ENCODE results near the gene KIF13A.

Gene KIF13A

GRCh38 chr6:17885889-17886576, 101.4 kb downstream of the KIF13A start:
- TF ChIP-seq, protein P1, sequence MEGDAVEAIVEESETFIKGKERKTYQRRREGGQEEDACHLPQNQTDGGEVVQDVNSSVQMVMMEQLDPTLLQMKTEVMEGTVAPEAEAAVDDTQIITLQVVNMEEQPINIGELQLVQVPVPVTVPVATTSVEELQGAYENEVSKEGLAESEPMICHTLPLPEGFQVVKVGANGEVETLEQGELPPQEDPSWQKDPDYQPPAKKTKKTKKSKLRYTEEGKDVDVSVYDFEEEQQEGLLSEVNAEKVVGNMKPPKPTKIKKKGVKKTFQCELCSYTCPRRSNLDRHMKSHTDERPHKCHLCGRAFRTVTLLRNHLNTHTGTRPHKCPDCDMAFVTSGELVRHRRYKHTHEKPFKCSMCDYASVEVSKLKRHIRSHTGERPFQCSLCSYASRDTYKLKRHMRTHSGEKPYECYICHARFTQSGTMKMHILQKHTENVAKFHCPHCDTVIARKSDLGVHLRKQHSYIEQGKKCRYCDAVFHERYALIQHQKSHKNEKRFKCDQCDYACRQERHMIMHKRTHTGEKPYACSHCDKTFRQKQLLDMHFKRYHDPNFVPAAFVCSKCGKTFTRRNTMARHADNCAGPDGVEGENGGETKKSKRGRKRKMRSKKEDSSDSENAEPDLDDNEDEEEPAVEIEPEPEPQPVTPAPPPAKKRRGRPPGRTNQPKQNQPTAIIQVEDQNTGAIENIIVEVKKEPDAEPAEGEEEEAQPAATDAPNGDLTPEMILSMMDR (IDR thresholded peaks at IDR 0.05; ENCODE audit: low read depth, low read length, missing control alignments) = no peak
- H3K4me3 ChIP-seq (ENCODE audit: low read depth, low read length) = no peak overlapping the region
- no peak for DNase-seq (ENCODE audit: low read depth)
- in situ Hi-C loops (cut with HindIII; ENCODE audit: low sequenced_read_pairs) = no loop called here

DNA sequence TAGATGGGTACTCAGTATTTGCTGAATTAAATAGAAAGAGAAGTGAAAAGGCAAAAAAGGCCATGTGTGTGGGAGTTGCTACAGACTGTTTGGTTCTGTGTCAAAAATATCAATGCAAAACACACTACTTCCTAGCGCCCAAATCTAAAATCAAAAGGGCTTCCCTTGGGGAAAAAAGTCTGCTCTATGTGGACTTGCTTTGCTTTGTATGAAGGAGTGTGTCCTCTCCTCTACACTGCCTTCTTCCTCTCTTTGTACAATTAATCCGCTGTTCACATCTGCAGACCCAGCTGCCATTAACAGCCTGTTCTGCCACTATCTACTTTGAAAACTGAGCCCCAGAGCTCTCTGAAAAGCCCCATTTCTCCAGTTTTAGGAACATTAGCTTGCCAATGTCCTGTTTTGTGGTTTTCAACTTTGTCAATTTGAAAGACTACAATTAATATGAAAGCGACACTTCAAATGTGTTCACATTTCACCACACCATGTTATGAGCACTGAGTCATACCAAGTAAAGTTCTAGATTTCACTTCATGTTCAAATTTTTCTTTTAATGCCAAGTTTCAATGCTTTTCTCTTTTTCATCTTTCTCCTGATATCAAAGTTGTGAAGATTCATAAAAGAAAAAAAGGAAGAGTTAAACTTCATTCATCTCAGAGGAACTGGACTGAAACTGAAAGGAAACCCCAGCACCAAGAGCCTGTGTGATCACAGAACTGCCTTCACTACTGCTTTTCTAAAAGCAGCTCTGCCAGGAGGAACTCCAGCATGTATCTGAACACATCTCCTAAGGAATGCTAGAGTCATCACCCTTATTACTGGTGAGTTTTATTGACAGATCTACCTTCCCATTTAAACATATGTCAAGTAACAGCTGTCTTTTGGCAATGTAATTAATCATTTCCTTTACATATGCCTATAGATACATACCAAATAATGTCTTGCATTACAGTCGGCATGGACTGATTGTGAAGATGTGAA, 102.6 kb downstream of the KIF13A start:
- TF ChIP-seq, protein P1 (IDR thresholded peaks at IDR 0.05; ENCODE audit: low read depth, low read length, missing control alignments) = no peak
- no peak overlapping the region for H3K4me3 ChIP-seq (ENCODE audit: low read depth, low read length)
- no peak for DNase-seq (ENCODE audit: low read depth)
- in situ Hi-C loops (cut with HindIII; ENCODE audit: low sequenced_read_pairs) = no loop called here

GRCh38 chr6:17883665-17884497, 103.6 kb downstream of the KIF13A start:
- in situ Hi-C loops (cut with HindIII; ENCODE audit: low sequenced_read_pairs) = no loop called here
- DNase-seq (ENCODE audit: low read depth) = no peak
- H3K4me3 ChIP-seq (ENCODE audit: low read depth, low read length) = no peak overlapping the region
- TF ChIP-seq, protein P1 (IDR thresholded peaks at IDR 0.05; ENCODE audit: low read depth, low read length, missing control alignments) = no peak

DNA sequence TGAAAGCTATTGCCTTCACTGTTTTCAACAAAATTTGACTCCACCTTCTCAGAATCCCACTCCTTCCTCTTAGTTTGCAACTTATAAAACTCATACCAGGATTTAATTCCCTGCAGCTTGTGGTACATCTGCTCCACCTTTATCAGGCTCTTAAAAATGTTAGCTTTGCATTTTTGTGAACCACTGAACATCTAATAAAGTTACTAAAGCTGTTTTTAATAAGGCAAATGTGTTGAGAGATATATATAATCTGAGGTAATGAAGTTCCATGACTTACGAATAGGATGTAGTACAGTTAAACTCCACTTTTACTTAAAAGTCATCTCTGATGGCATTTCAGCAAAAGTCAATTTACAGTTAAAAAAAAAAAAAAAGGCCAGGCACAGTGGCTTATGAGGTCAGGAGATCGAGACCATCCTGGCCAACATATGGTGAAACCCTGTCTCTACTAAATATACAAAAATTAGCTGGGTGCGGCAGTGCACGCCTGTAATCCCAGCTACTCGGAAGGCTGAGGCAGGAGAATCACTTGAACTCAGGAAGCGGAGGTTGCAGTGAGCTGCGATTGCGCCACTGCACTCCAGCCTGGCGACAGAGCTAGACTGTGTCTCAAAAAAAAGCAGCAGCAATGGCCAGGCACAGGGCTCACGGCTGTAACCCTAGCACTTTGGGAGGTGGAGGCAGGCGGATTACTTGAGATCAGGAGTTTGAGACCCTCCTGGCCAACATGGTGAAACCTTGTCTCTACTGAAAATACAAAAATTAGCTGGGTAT, 106.2 kb downstream of the KIF13A start:
- in situ Hi-C loops (cut with HindIII; ENCODE audit: low sequenced_read_pairs) = no loop called here
- H3K4me3 ChIP-seq (ENCODE audit: low read depth, low read length) = no peak overlapping the region
- no peak for DNase-seq (ENCODE audit: low read depth)
- TF ChIP-seq, protein P1 (IDR thresholded peaks at IDR 0.05; ENCODE audit: low read depth, low read length, missing control alignments) = no peak

DNA sequence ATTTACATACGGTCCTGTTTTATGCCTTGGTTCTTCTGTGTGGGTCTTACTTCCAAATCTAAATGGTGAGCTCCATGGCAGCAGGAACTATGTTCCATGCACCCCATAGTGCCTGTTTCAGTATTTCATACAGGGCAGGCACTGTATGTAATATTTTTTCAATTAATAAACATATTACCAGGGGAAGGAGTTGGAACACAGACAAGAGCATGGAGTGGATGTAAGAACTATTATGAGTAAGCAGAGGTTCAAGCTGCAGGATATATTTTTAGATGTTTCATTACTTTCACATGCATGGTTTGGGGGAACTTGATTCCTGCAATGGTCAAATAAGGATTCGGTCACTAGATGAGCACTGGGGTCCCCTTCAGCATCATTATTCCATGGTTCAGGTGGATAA, 108.3 kb downstream of the KIF13A start:
- in situ Hi-C loops (cut with HindIII; ENCODE audit: low sequenced_read_pairs) = no loop called here
- TF ChIP-seq, protein P1 (IDR thresholded peaks at IDR 0.05; ENCODE audit: low read depth, low read length, missing control alignments) = no peak
- no peak overlapping the region for H3K4me3 ChIP-seq (ENCODE audit: low read depth, low read length)
- DNase-seq (ENCODE audit: low read depth) = no peak

Measured in astrocyte of the cerebellum (primary cell).